HCT116 (cell line): ENCODE results near the gene CLPSL1. TPM values are rescaled to one million over a fixed set of nuclear protein-coding genes. Genes with fewer than 3 reads are reported as not detected.

Source experiments
- ATAC-seq: fragments of 200-7000 bp; cut with Tn5 transposase; 2 replicates; pipeline ENCODE4 v1.9.1; 2020; ENCODE audit warnings: mild to moderate bottlenecking, moderate library complexity
- Bru-seq: library from RNA; stranded (reverse); fragments of 400-500 nt; gene quantifications from one replicate; lab custom pipeline; 2021; lab: Mats Ljungman, UMichigan
- BruChase-seq, 2 experiments: library from RNA; stranded (reverse); fragments of 400-500 nt; gene quantifications; one replicate each; lab custom pipeline; 2021; lab: Mats Ljungman, UMichigan
- BruUV-seq: library from RNA; stranded (reverse); fragments of 400-500 nt; replicated peaks from 2 replicates; lab custom pipeline; 2021; lab: Mats Ljungman, UMichigan
- CTCF ChIA-PET: fragments of 300-600 bp; sonication (Branson Sonifier 250); formaldehyde crosslinking; loops from one replicate; lab custom pipeline; 2021; ENCODE audit warnings: antibody characterized with exemption; lab: Charles Lee
- POLR2A ChIA-PET: fragments of 300-600, 350-600 bp; sonication (Branson Sonifier 250); formaldehyde crosslinking; loops from one replicate; lab custom pipeline; 2021; ENCODE audit warnings: antibody characterized with exemption; lab: Charles Lee
- RAD21 ChIA-PET, 2 experiments: fragments of 300-600 bp; sonication (Branson Sonifier 250); formaldehyde crosslinking; loops; one replicate each; lab custom pipeline; 2023; ENCODE audit warnings: low total read pairs in 2 of 2; ENCODE audit not compliant: uncharacterized antibody in 2 of 2, unreplicated experiment in 2 of 2, low non-redundant PET in 1 of 2; lab: Charles Lee
- DNase-seq: peaks from one replicate; pipeline ENCODE4 v3.0.0-alpha.2; 2010; ENCODE audit warnings: low read depth, low spot score
- H2AFZ ChIP-seq: fragments of 200-600 bp; shearing (Covaris generic), sonication (generic); 2 replicates; pipeline ENCODE4 v1.6.1; 2017; ENCODE audit warnings: low read depth, mixed run types, mixed read lengths, antibody characterized with exemption, low read length; ENCODE audit not compliant: poor library complexity, severe bottlenecking
- H3K27ac ChIP-seq: 2 replicates; pipeline ENCODE4 v1.5.1; 2012; ENCODE audit warnings: low read depth, low read length
- H3K27me3 ChIP-seq: fragments of 200-600 bp; sonication (generic); 2 replicates; pipeline ENCODE4 v1.6.1; 2016; ENCODE audit warnings: mixed run types, low read length, mixed read lengths; ENCODE audit not compliant: insufficient read depth
- H3K36me3 ChIP-seq, 2 experiments: fragments of 200-500 bp in 1 of 2; fragments of 200-600 bp in 1 of 2; sonication (Bioruptor generic) in 1 of 2; sonication (generic) in 1 of 2; 2 replicates each; pipeline versions ENCODE4 v1.5.1 to v1.6.1; 2014 to 2016; ENCODE audit warnings: low read length in 2 of 2, inconsistent platforms in 1 of 2, mixed read lengths in 1 of 2, mixed run types in 1 of 2; ENCODE audit not compliant: insufficient read depth in 2 of 2, control insufficient read depth in 1 of 2
- H3K4me1 ChIP-seq, 2 experiments: fragments of 200-600 bp in 1 of 2; sonication (generic) in 1 of 2; 2 replicates each; pipeline versions ENCODE4 v1.5.1 to v1.6.1; 2012 to 2017; ENCODE audit warnings: low read length in 2 of 2, inconsistent platforms in 1 of 2, mild to moderate bottlenecking in 1 of 2, mixed read lengths in 1 of 2, mixed run types in 1 of 2, moderate library complexity in 1 of 2; ENCODE audit not compliant: insufficient read depth in 2 of 2, control insufficient read depth in 1 of 2
- H3K4me2 ChIP-seq: fragments of 200-600 bp; sonication (generic); 2 replicates; pipeline ENCODE4 v1.6.1; 2017; ENCODE audit warnings: mixed run types, low read length, mixed read lengths
- H3K4me3 ChIP-seq, 2 experiments: fragments of 200-600 bp in 1 of 2; sonication (generic) in 1 of 2; replicated peaks in 1 of 2; 2 replicates each; pipeline ENCODE4 v1.5.1; 2011 to 2016; ENCODE audit warnings: low read length in 2 of 2, control low read depth in 1 of 2, low read depth in 1 of 2, mild to moderate bottlenecking in 1 of 2, mixed read lengths in 1 of 2, mixed run types in 1 of 2
- H3K79me2 ChIP-seq: fragments of 200-600 bp; sonication (generic); 2 replicates; pipeline ENCODE4 v1.6.1; 2017; ENCODE audit warnings: mild to moderate bottlenecking, mixed run types, low read length, moderate library complexity, mixed read lengths; ENCODE audit not compliant: insufficient read depth
- H3K9ac ChIP-seq: fragments of 200-600 bp; sonication (generic); 2 replicates; pipeline ENCODE4 v1.6.1; 2016; ENCODE audit warnings: low read length, mixed read lengths
- H3K9me2 ChIP-seq: fragments of 200-600 bp; sonication (generic), shearing (Covaris generic); 2 replicates; pipeline ENCODE4 v1.6.1; 2017; ENCODE audit warnings: mixed run types, mild to moderate bottlenecking, moderate library complexity; ENCODE audit not compliant: insufficient read depth
- H3K9me3 ChIP-seq, 2 experiments: fragments of 200-500 bp in 1 of 2; fragments of 200-600 bp in 1 of 2; sonication (Bioruptor generic) in 1 of 2; sonication (generic) in 1 of 2; 2 replicates each; pipeline ENCODE4 v1.6.1; 2014 to 2017; ENCODE audit warnings: low read length in 2 of 2, mixed read lengths in 2 of 2, inconsistent platforms in 1 of 2, low read depth in 1 of 2, mild to moderate bottlenecking in 1 of 2, mixed run types in 1 of 2, moderate library complexity in 1 of 2; ENCODE audit not compliant: control insufficient read depth in 1 of 2, insufficient read depth in 1 of 2
- H4K20me1 ChIP-seq: fragments of 200-600 bp; sonication (generic), shearing (Covaris generic); 2 replicates; pipeline ENCODE4 v1.6.1; 2017; ENCODE audit warnings: mixed run types, mild to moderate bottlenecking, moderate library complexity; ENCODE audit not compliant: insufficient read depth
- ATF3 ChIP-seq: IDR thresholded peaks from 2 replicates; pipeline ENCODE4 v1.6.1; 2012
- CBX3 ChIP-seq: IDR thresholded peaks from 2 replicates; pipeline ENCODE4 v1.6.1; 2012; ENCODE audit warnings: low read depth
- CEBPB ChIP-seq: IDR thresholded peaks from 2 replicates; pipeline ENCODE4 v1.6.1; 2012; ENCODE audit warnings: low read depth
- CTCF ChIP-seq, 3 experiments: fragments of 200-600 bp in 1 of 3; sonication (generic) in 1 of 3; IDR thresholded peaks in 2 of 3; conservative IDR thresholded peaks in 1 of 3; 2 replicates each; pipeline ENCODE4 v1.5.1; 2012 to 2017; ENCODE audit warnings: low read depth in 2 of 3, low read length in 2 of 3, antibody characterized with exemption in 1 of 3, borderline replicate concordance in 1 of 3, control low read depth in 1 of 3, mild to moderate bottlenecking in 1 of 3, mixed read lengths in 1 of 3, mixed run types in 1 of 3, moderate library complexity in 1 of 3; ENCODE audit not compliant: insufficient read depth in 1 of 3
- EGR1 ChIP-seq: IDR thresholded peaks from 2 replicates; pipeline ENCODE4 v1.6.1; 2012; ENCODE audit warnings: low read depth
- ELF1 ChIP-seq: IDR thresholded peaks from 2 replicates; pipeline ENCODE4 v1.6.1; 2012; ENCODE audit warnings: low read depth, borderline replicate concordance
- FOSL1 ChIP-seq: IDR thresholded peaks from 2 replicates; pipeline ENCODE4 v1.6.1; 2012; ENCODE audit warnings: low read depth
- JUND ChIP-seq: IDR thresholded peaks from 2 replicates; pipeline ENCODE4 v1.6.1; 2012
- MAX ChIP-seq: IDR thresholded peaks from 2 replicates; pipeline ENCODE4 v1.6.1; 2012
- POLR2AphosphoS5 ChIP-seq: IDR thresholded peaks from 2 replicates; pipeline ENCODE4 v1.6.1; 2011; ENCODE audit warnings: mild to moderate bottlenecking, low read depth, low read length, moderate library complexity
- RAD21 ChIP-seq: IDR thresholded peaks from 2 replicates; pipeline ENCODE4 v1.6.1; 2012; ENCODE audit warnings: low read depth, mild to moderate bottlenecking
- REST ChIP-seq: IDR thresholded peaks from 2 replicates; pipeline ENCODE4 v1.6.1; 2012; ENCODE audit warnings: low read depth
- SIN3A ChIP-seq: IDR thresholded peaks from 2 replicates; pipeline ENCODE4 v1.6.1; 2012; ENCODE audit warnings: low read depth
- SP1 ChIP-seq: IDR thresholded peaks from 2 replicates; pipeline ENCODE4 v1.6.1; 2012; ENCODE audit warnings: low read depth
- SRF ChIP-seq: IDR thresholded peaks from 2 replicates; pipeline ENCODE4 v1.6.1; 2012; ENCODE audit warnings: low read depth
- ZBTB33 ChIP-seq: IDR thresholded peaks from 2 replicates; pipeline ENCODE4 v1.6.1; 2011; ENCODE audit warnings: mild to moderate bottlenecking, low read length, moderate library complexity; ENCODE audit not compliant: insufficient replicate concordance; ENCODE audit errors: extremely low read depth
- ZFX ChIP-seq: fragments of 450-650 bp; IDR thresholded peaks from 2 replicates; pipeline ENCODE4 v1.6.1; 2017
- ZNF274 ChIP-seq: fragments of 200-500 bp; sonication (Bioruptor generic); IDR thresholded peaks from 2 replicates; pipeline ENCODE4 v1.6.1; 2014; ENCODE audit warnings: mild to moderate bottlenecking, low read depth, low read length, inconsistent platforms
- intact Hi-C: fragments of 100-400 bp; cut with micrococcal nuclease; formaldehyde crosslinking; loops from 2 replicates; pipeline ENCODE4 v1.10.0; 2022
- long read RNA-seq: library from polyadenylated mRNA; unstranded; transcript quantifications from one replicate; pipeline ENCODE4 v2.0.0, GENCODE V29; 2021; ENCODE audit not compliant: unreplicated experiment
- polyA plus RNA-seq: library from polyadenylated mRNA; unstranded; fragments of >200 nt; gene quantifications from 2 replicates; pipeline ENCODE4 v1.2.1, GENCODE V29; 2012; ENCODE audit warnings: missing spikeins
- total RNA-seq: library from RNA; stranded (reverse); gene quantifications from one replicate; pipeline ENCODE4 v1.2.1, GENCODE V29; 2021; ENCODE audit not compliant: unreplicated experiment

CLPSL1 gene
- total RNA-seq (not detected), Bru-seq, nascent RNA (percentile 14 among the genes with signal in this experiment), BruChase-seq, experiment 1, labeled RNA remaining after a 6-hour chase (not detected), BruChase-seq, experiment 2, labeled RNA remaining after a 2-hour chase (percentile 14 among the genes with signal in this experiment)
- 0.16 and 0.36 TPM in 2 replicates for polyA plus RNA-seq
- long read RNA-seq, result 0 reads

- ChIA-PET RAD21 (no interaction called here), CTCF (no interaction called here), POLR2A (no interaction called here)
- H3K9me3 ChIP-seq, result no peaks in the 10 kb centered on the region
- H3K4me1 ChIP-seq, result peaks cover 17 to 29% of the 10 kb centered on the region in 2 experiments; a peak in 3 of 4 replicates
- H3K27ac ChIP-seq, result no peak within 1 kb of the TSS
- ATAC-seq (no peak), DNase-seq (no peak)
- intact Hi-C loops, result no loop called here
- no peak within 1 kb of the TSS for H3K9ac ChIP-seq
- no peaks in the 10 kb centered on the region for H3K27me3 ChIP-seq
- no peaks in the 10 kb centered on the region for H3K36me3 ChIP-seq
- no peak within 1 kb of the TSS for H3K4me3 ChIP-seq
- H3K4me2 ChIP-seq, result no peak within 1 kb of the TSS
- H4K20me1 ChIP-seq, result no peaks in the 10 kb centered on the region
- TF ChIP-seq FOSL1 (no peak), ATF3 (no peak), SIN3A (no peak), POLR2AphosphoS5 (no peak), CEBPB (no peak), EGR1 (no peak), ZNF274 (no peak), SRF (no peak), REST (no peak), ELF1 (no peak), RAD21 (no peak), ZBTB33 (no peak), SP1 (no peak), CBX3 (no peak), JUND (no peak), ZFX (no peak), CTCF (IDR thresholded peaks at IDR 0.05 in 2 of 3, conservative IDR thresholded peaks at IDR 0.05 in 1 of 3; ENCODE audit: borderline replicate concordance in 1 of 3, insufficient read depth in 1 of 3, low read depth in 2 of 3, low read length in 2 of 3) (no peak), MAX (no peak)
- BruUV-seq, result no TSS peak
- H3K79me2 ChIP-seq, result no peaks in the 10 kb centered on the region
- no peaks in the 10 kb centered on the region for H3K9me2 ChIP-seq
- H2AFZ ChIP-seq, result no peak within 1 kb of the TSS
These were observed at the start of gene CLPSL1 for GRCh38 chr6:35780719-35781118. TSS of gene CLPSL1 (plus strand) at chr6:35781019. CDS start at chr6:35781111, 92 bp downstream.
